ENCODE measurements around the gene TRAF5.

The TRAF5 gene

DNA sequence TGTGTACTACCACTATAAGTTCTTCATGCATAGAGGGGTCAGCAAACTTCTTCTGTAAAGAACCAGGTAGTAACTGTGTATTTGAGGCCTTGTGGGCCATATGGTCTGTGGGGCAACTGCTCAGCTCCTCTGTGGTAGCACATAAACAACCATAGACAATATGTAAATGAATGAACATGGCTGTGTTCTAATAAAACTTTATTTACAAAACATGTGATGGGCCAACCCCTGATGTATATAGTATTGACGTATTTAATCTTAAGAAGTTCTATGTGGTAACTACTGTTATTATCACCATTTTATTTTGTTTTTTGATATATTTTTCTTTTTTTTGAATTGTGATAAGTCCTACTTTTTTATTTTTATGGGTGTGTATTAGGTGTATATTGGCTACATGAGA lies 15.4 kb downstream of the TRAF5 start:
- H3K36me3 ChIP-seq (ENCODE audit: insufficient read depth): no peaks in the 10 kb centered on the region
- no peak overlapping the region for H3K9ac ChIP-seq
- H3K79me2 ChIP-seq (ENCODE audit: insufficient read depth, low read depth): no peaks in the 10 kb centered on the region
- H4K20me1 ChIP-seq (ENCODE audit: insufficient read depth): no peaks in the 10 kb centered on the region
- peaks cover 30% of the 10 kb centered on the region for H3K4me1 ChIP-seq (ENCODE audit: low read depth, poor library complexity, severe bottlenecking)
- TF ChIP-seq, protein P1, sequence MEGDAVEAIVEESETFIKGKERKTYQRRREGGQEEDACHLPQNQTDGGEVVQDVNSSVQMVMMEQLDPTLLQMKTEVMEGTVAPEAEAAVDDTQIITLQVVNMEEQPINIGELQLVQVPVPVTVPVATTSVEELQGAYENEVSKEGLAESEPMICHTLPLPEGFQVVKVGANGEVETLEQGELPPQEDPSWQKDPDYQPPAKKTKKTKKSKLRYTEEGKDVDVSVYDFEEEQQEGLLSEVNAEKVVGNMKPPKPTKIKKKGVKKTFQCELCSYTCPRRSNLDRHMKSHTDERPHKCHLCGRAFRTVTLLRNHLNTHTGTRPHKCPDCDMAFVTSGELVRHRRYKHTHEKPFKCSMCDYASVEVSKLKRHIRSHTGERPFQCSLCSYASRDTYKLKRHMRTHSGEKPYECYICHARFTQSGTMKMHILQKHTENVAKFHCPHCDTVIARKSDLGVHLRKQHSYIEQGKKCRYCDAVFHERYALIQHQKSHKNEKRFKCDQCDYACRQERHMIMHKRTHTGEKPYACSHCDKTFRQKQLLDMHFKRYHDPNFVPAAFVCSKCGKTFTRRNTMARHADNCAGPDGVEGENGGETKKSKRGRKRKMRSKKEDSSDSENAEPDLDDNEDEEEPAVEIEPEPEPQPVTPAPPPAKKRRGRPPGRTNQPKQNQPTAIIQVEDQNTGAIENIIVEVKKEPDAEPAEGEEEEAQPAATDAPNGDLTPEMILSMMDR (conservative IDR thresholded peaks at IDR 0.05; ENCODE audit: low read depth, low read length): no peak
- no peak overlapping the region for H3K27ac ChIP-seq
- H3K4me2 ChIP-seq: no peak overlapping the region
- H3K27me3 ChIP-seq (ENCODE audit: insufficient read depth, low read depth): no peaks in the 10 kb centered on the region
- H2AFZ ChIP-seq (ENCODE audit: low read depth): no peak overlapping the region
- H3K4me3 ChIP-seq (IDR thresholded peaks at IDR 0.05; ENCODE audit: insufficient read depth, low read depth, low read length): no peak overlapping the region

DNA sequence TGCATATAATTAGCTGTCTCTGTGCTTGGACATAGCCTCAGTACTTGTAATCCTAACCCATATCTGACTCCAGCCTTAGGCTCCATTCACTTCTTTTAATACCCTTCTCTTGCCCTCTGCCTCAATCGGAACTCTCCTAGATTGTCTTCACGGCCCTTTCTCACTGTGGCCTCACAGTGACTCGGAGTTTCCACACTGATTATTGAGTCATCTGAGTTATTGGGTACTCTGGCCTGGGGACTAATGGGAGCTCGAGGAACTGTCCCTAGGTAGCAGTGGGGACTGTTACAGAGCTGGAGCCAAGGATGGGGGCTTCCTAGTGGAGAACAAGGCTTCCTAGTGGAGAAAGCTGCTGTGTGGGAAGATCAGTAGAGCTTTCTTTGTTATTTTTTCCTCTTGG lies 17.0 kb downstream of the TRAF5 start:
- Histone ChIP-seq H3K4me3 (IDR thresholded peaks at IDR 0.05; ENCODE audit: insufficient read depth, low read depth, low read length) (no peak overlapping the region), H3K9ac (no peak overlapping the region), H3K4me2 (no peak overlapping the region), H3K27me3 (ENCODE audit: insufficient read depth, low read depth) (no peaks in the 10 kb centered on the region), H2AFZ (ENCODE audit: low read depth) (no peak overlapping the region), H3K36me3 (ENCODE audit: insufficient read depth) (no peaks in the 10 kb centered on the region), H4K20me1 (ENCODE audit: insufficient read depth) (no peaks in the 10 kb centered on the region), H3K27ac (no peak overlapping the region), H3K79me2 (ENCODE audit: insufficient read depth, low read depth) (no peaks in the 10 kb centered on the region), H3K4me1 (ENCODE audit: low read depth, poor library complexity, severe bottlenecking) (peaks cover 22% of the 10 kb centered on the region)
- TF ChIP-seq, protein P1 (conservative IDR thresholded peaks at IDR 0.05; ENCODE audit: low read depth, low read length): no peak

DNA sequence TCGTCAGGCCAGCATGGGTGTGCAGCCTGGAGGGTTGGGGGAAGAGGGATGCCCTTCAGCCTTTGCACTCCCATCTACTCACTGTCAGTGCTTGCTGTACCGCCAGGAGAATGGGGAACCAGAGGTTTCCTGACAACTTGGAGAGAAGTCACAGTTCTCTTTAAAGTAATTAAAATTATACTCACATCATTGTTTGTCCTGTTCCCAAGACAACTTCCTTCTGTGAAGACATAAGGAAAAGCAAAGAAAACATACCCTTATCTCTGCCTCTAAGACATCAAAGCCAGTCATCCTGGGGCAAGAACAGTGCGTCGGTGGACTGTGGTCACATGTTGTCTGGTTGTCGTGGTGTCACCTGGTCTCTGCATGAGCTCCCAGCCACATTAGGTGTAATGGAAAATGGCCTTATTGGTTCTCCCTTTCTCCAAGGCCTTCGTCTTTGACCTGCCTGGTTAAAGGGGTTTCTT lies 17.6 kb downstream of the TRAF5 start:
- no peak overlapping the region for H2AFZ ChIP-seq (ENCODE audit: low read depth)
- H3K4me1 ChIP-seq (ENCODE audit: low read depth, poor library complexity, severe bottlenecking): peaks cover 18% of the 10 kb centered on the region
- H3K9ac ChIP-seq: no peak overlapping the region
- H3K4me2 ChIP-seq: no peak overlapping the region
- no peaks in the 10 kb centered on the region for H4K20me1 ChIP-seq (ENCODE audit: insufficient read depth)
- H3K4me3 ChIP-seq (IDR thresholded peaks at IDR 0.05; ENCODE audit: insufficient read depth, low read depth, low read length): no peak overlapping the region
- H3K36me3 ChIP-seq (ENCODE audit: insufficient read depth): no peaks in the 10 kb centered on the region
- no peaks in the 10 kb centered on the region for H3K79me2 ChIP-seq (ENCODE audit: insufficient read depth, low read depth)
- H3K27ac ChIP-seq: no peak overlapping the region
- TF ChIP-seq, protein P1 (conservative IDR thresholded peaks at IDR 0.05; ENCODE audit: low read depth, low read length): no peak
- no peaks in the 10 kb centered on the region for H3K27me3 ChIP-seq (ENCODE audit: insufficient read depth, low read depth)

DNA sequence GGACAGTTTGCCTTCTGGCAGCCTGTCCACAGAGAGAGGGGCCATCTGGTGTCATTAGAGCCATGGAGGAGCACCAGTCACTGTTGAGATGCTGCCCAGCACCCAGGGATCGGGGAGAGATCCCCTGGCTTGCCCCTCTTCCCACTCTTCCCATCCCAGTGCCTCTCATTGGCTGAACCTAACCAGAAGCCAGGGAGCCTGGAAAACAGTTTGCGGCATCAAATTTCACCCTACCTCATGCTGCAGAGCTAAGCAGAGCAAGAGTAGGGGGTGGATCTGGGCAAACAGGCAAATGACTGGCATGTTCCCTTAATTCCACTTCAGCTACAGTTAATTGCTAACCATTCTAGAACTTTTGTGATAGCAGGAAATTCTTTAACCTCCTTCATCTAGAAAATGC lies 19.1 kb downstream of the TRAF5 start:
- no peak overlapping the region for H3K4me3 ChIP-seq (IDR thresholded peaks at IDR 0.05; ENCODE audit: insufficient read depth, low read depth, low read length)
- H3K79me2 ChIP-seq (ENCODE audit: insufficient read depth, low read depth): no peaks in the 10 kb centered on the region
- no peaks in the 10 kb centered on the region for H3K36me3 ChIP-seq (ENCODE audit: insufficient read depth)
- H4K20me1 ChIP-seq (ENCODE audit: insufficient read depth): no peaks in the 10 kb centered on the region
- H3K9ac ChIP-seq: no peak overlapping the region
- TF ChIP-seq, protein P1 (conservative IDR thresholded peaks at IDR 0.05; ENCODE audit: low read depth, low read length): no peak
- no peak overlapping the region for H3K27ac ChIP-seq
- peaks cover 5% of the 10 kb centered on the region for H3K4me1 ChIP-seq (ENCODE audit: low read depth, poor library complexity, severe bottlenecking)
- no peaks in the 10 kb centered on the region for H3K27me3 ChIP-seq (ENCODE audit: insufficient read depth, low read depth)
- H2AFZ ChIP-seq (ENCODE audit: low read depth): no peak overlapping the region
- no peak overlapping the region for H3K4me2 ChIP-seq

Data from KMS-11 (cell line).